Head of caudate nucleus (tissue), 42 donors: ENCODE data around the gene KCNK18.
A peak's percentile ranks its signal among the peaks of the same experiment; 100 is the strongest.
"Not testable (repeated sequence)": the region's sequence is repeated elsewhere in the genome, so short reads cannot be mapped to it uniquely, and the experiment has no call there.

ENCODE experiments used
- DNase-seq, 42 donors: peaks; one replicate each; pipeline versions ENCODE4 v3.0.0 to v3.0.0-alpha.2; 2020 to 2021; ENCODE audit warnings: mixed read lengths in 7 of 42
- intact Hi-C: fragments of 100-400 bp; cut with DNase I; formaldehyde crosslinking; loops from one replicate; pipeline ENCODE4 v1.15.0; 2022

KCNK18 gene

GRCh38 chr10:117167789-117168674, 29.3 kb upstream of the KCNK18 start:
- intact Hi-C loops = loop anchor here (1.0 to 10.0 kb wide), 3 partner anchors 35 to 161 kb away; partner anchors contain the start of gene SHTN1
- DNase-seq = peak; percentile 37 to 92 (median 80)

- DNase-seq = peak in 1 of 42 donors; percentile 31
- intact Hi-C loops = loop anchor here (5.0 to 10.0 kb wide), 2 partner anchors 54 to 161 kb away; partner anchors contain the start of gene SHTN1
Observed at GRCh38 chr10:117168729-117169128, 28.6 kb upstream of the KCNK18 start.

DNA sequence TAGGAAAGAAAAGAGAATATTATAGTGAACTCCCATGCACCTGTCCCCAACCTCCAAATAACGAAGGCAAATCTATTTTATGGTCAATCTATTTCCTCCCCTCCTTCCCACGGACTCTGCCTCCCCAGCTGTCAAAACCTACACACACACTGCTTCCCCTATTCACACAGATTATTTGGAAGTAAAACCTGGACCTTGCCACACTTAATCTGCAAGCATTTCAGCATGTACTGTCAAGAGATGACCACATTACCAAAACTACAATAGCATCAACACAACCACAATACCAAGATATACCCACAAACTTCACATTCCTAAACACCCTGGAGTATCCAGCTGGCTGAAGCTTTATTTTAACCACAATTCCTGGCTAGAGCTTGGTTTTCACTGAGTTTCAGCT, 27.8 kb upstream of the KCNK18 start:
- DNase-seq = no peak
- intact Hi-C loops = loop anchor here (5.0 to 10.0 kb wide), 2 partner anchors 55 to 162 kb away; partner anchors contain the start of gene SHTN1

- intact Hi-C loops = loop anchor here (5.0 kb wide), 1 partner anchor 488 kb away; no protein-coding TSS in a partner anchor
- peak in 3 of 42 donors; percentile 21 to 59 (median 28) for DNase-seq
Observed at GRCh38 chr10:117170244-117170643, 27.0 kb upstream of the KCNK18 start.

DNA sequence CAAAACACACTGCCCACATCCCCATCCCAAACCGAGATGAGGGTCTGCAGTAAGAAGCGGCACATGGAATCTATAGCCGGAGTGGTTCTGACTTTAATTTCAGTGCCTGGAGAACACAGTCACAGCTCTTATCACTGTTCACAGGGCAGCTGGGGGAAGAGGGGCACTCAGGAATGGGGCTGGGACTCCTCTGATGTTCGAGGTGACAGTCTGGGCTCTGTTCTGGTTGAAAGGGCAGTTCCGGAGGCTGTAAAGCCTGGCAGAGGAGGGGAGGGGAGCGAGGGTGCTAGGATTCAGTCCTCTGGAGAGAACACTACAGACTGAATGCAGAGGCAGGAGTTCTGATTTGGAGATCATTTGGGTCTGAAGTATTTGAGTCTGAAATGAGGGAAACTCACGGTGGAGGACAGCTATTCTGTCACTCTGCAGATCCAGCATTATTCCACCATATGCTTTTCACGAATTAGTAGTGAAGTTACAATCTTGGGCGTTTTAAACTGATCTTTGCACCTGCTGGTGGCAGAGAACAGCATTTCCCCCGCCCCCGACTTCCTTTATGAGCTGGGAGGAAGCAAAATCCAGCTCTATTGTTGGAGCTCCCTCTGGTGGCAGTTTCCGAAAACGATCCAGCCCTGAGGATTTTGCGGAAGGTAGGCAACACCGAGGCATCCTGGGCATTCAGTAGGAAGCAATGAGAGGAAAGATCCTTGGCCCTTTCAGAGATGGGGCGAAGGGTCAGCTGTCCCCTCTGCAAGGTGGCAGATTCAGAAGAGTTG, 22.7 kb upstream of the KCNK18 start:
- intact Hi-C loops = loop anchor here (2.0 to 5.0 kb wide), 2 partner anchors 378 to 492 kb away; no protein-coding TSS in a partner anchor

GRCh38 chr10:117175215-117175900, 21.9 kb upstream of the KCNK18 start:
- intact Hi-C loops = loop anchor here (2.0 kb wide), 1 partner anchor 379 kb away; no protein-coding TSS in a partner anchor
- DNase-seq = peak; percentile 11 to 75 (median 50)

More for the DNA sequence above, 22.7 kb upstream of the KCNK18 start:
- peak; percentile 73 to 96 (median 89) for DNase-seq

- intact Hi-C loops = loop anchor here (2.0 kb wide), 1 partner anchor 379 kb away; no protein-coding TSS in a partner anchor
- peak; percentile 59 to 96 (median 88) for DNase-seq
Observed at GRCh38 chr10:117175901-117176534, 21.3 kb upstream of the KCNK18 start.

DNA sequence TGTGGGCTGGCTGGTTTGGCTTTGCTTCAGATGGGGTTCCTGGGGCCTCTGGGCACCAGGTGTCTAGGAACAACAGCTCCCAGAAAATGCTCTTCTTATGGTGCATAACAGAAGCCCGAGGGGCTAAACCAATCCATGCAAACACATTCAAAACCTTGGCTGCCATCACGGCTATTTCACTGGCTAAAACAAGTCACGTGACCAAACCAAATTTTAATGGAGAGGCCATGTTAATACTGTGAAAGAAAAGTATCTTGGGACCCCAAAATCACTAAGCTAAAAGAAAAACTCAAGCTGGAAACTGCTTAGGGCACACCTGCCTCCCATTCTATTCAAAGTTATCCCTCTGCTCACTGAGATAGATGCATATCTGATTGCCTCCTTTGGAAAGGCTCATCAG, 19.1 kb upstream of the KCNK18 start:
- intact Hi-C loops = no loop called here
- DNase-seq = no peak

- intact Hi-C loops = no loop called here
- no peak for DNase-seq
Observed at GRCh38 chr10:117184296-117184695, 13.0 kb upstream of the KCNK18 start.

DNA sequence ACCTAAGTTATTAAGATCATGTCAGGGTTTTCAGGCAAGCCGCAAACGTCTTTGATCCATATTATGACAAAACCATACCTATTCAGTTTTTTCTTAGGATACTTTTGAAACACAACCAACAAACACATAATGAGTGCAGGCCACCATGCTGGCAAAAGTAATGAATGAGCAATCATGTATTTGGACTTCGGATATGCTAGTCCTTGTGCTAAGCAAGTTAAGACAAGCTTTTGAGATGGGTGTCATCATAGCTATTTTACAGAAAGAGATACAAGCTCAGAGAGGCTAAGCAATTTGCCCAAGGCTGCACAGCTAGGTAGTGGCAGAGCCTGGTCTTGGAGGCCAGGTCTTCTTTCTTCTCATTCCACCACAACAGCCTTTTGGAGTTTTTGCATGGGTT, 12.5 kb upstream of the KCNK18 start:
- intact Hi-C loops = no loop called here
- no peak for DNase-seq

DNA sequence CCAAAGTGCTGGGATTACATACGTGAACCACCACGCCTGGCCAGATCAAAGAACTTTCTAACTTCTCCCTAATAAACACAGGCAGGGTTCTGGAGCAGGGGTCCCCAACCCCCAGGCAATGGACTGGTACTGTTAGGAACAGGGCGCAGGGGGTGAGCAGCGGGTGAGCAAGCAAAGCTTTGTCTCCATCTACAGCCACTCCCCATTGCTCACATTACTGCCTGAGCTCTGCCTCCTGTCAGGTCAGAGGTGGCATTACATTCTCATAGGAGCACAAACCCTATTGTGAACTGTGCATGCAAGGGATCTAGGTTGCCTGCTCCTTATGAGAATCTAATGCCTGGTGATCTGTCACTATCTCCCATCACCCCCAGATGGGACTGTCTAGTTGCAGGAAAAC, 11.5 kb upstream of the KCNK18 start:
- intact Hi-C loops, DNase-seq: not testable (repeated sequence)

GRCh38 chr10:117186832-117187615, 10.3 kb upstream of the KCNK18 start:
- DNase-seq = no peak
- intact Hi-C loops = no loop called here

GRCh38 chr10:117188371-117188770, 8.9 kb upstream of the KCNK18 start:
- intact Hi-C loops = no loop called here
- no peak for DNase-seq

DNA sequence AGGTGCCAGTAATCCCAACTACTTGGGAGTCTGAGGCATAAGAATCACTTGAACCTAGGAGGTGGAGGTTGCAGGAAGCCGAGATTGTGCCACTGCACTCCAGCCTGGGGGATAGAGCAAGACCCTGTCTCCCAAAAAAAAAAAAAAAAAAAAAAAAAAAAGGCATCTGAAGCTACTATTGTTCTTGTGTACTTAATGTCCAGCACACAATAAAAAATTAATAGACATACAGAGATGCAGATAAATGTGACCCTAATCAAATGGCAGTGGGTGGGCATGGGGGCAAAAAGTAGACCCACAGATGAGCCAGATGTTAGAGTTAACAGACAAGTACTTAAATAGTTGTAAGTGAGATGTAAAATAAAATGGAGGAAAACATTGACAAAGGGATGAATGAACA, 7.7 kb upstream of the KCNK18 start:
- intact Hi-C loops = no loop called here
- DNase-seq = no peak

DNA sequence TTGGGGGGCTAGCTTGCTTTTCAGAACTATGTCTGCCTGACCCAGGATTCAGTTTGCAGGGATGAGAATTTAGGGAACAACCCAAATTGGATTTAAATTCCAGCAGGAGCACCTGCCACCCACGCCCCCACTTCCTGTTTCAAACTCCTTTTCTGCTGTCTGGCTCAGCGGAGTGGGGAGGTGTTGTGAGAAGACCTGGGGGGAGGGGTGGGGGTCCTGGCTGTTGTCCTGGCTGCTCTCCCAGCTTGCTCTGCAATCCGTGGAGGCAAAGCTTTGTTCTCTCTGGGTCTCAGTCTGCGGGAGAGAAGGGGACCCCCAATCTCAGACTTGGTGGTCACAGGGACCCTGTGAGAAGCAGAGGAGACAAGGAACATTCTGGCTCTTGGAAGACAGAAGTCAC, 799 bp downstream of the KCNK18 start:
- DNase-seq = no peak
- intact Hi-C loops = no loop called here

DNA sequence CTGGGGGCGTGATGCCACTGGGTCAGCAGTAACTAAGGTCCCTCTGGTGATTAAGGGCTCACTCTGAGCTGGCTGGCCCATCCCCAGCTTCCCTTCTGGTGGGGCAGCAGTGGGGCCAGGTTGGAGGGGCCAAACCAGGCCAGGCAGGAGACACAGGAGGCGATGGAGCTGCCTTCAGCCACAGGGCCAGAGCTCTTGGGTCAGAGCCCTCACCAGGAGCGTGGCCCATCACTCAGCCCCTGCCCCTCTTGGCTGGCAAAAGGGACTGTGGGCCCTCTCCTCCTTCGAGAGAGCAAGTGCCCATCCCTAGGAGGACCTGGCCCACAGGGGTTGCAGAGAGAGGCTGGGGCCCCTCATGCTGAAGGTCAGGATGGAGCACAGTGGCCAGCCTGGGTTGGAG, 4.5 kb downstream of the KCNK18 start:
- no peak for DNase-seq
- intact Hi-C loops = no loop called here

DNA sequence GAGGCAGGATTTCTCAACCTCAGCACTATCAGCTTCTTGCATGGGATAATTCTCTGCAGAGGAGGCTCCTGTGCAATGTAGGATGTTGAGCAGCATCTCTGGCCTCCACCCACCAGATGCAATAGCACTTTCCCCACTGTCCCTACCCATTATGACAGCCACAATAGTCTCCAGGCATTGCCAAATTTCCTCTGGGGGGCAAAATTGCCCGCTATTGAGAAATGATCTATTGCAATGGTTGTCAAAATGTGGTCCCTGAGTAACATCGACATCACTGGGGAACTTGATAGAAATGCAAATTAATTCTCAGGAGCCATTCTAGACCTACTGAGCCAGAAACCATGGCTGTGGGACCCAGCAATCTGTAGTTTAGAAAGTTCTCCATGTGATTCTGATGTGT, 7.0 kb downstream of the KCNK18 start:
- DNase-seq = no peak
- intact Hi-C loops = no loop called here

- no peak for DNase-seq
- intact Hi-C loops = no loop called here
Observed at GRCh38 chr10:117212176-117212575, 14.9 kb downstream of the KCNK18 start.
